Neural progenitor cell (in vitro differentiated cells): ENCODE results near the gene SLC15A4. TPM values are rescaled to one million over a fixed set of nuclear protein-coding genes. Genes with fewer than 3 reads are reported as not detected.

Experiments used
- DNase-seq: peaks from one replicate; pipeline ENCODE4 v3.0.0-alpha.2; 2016; ENCODE audit warnings: low spot score
- H2AFZ ChIP-seq: fragments of 200-600 bp; sonication (generic); replicated peaks from 2 replicates; pipeline ENCODE4 v1.6.1; 2016; ENCODE audit warnings: antibody characterized with exemption
- H3F3A ChIP-seq: fragments of 200-600 bp; sonication (generic); 2 replicates; pipeline ENCODE4 v1.6.1; 2016; ENCODE audit warnings: antibody characterized with exemption, low read depth
- H3K27ac ChIP-seq: fragments of 200-600 bp; sonication (generic); 2 replicates; pipeline ENCODE4 v1.5.1; 2016; ENCODE audit warnings: mild to moderate bottlenecking
- H3K27me3 ChIP-seq: fragments of 200-600 bp; sonication (generic); 2 replicates; pipeline ENCODE4 v1.6.1; 2016; ENCODE audit warnings: mild to moderate bottlenecking, moderate library complexity
- H3K36me3 ChIP-seq: fragments of 200-600 bp; sonication (generic); 2 replicates; pipeline ENCODE4 v1.5.1; 2016
- H3K4me1 ChIP-seq: fragments of 200-600 bp; sonication (generic); 2 replicates; pipeline ENCODE4 v1.6.1; 2016; ENCODE audit warnings: mixed run types
- H3K4me2 ChIP-seq: fragments of 200-600 bp; sonication (generic); 2 replicates; pipeline ENCODE4 v1.6.1; 2016
- H3K4me3 ChIP-seq: fragments of 200-600 bp; sonication (generic); 2 replicates; pipeline ENCODE4 v1.5.1; 2016
- H3K79me2 ChIP-seq: fragments of 200-600 bp; sonication (generic); 2 replicates; pipeline ENCODE4 v1.6.1; 2016; ENCODE audit warnings: low read depth
- H3K9ac ChIP-seq: fragments of 200-600 bp; sonication (generic); 2 replicates; pipeline ENCODE4 v1.6.1; 2016
- H3K9me3 ChIP-seq: fragments of 200-600 bp; sonication (generic); 2 replicates; pipeline ENCODE4 v1.5.1; 2016; ENCODE audit warnings: low read depth
- H4K20me1 ChIP-seq: fragments of 200-600 bp; sonication (generic); 2 replicates; pipeline ENCODE4 v1.6.1; 2016; ENCODE audit warnings: low read depth
- H3K27ac Mint-ChIP-seq: 3 replicates; pipeline ENCODE4 v1.8.0; 2021; ENCODE audit warnings: mixed read lengths
- H3K27me3 Mint-ChIP-seq: 2 replicates; pipeline ENCODE4 v1.8.0; 2022; ENCODE audit warnings: low read depth, mild to moderate bottlenecking, inconsistent platforms, moderate library complexity, mixed read lengths; ENCODE audit not compliant: insufficient read depth
- H3K36me3 Mint-ChIP-seq: 3 replicates; pipeline ENCODE4 v1.8.0; 2021; ENCODE audit warnings: mixed read lengths
- H3K4me1 Mint-ChIP-seq: 3 replicates; pipeline ENCODE4 v1.8.0; 2021; ENCODE audit warnings: mixed read lengths
- H3K4me3 Mint-ChIP-seq: 3 replicates; pipeline ENCODE4 v1.8.0; 2021; ENCODE audit warnings: mild to moderate bottlenecking, moderate library complexity, mixed read lengths
- H3K9me3 Mint-ChIP-seq: 3 replicates; pipeline ENCODE4 v1.8.0; 2020; ENCODE audit warnings: mixed read lengths
- CTCF ChIP-seq: fragments of 200-600 bp; sonication (generic); IDR thresholded peaks from 2 replicates; pipeline ENCODE4 v1.5.1; 2017; ENCODE audit warnings: antibody characterized with exemption, mild to moderate bottlenecking
- EZH2 ChIP-seq: fragments of 200-600 bp; sonication (generic); IDR thresholded peaks from 2 replicates; pipeline ENCODE4 v1.6.1; 2017; ENCODE audit warnings: antibody characterized with exemption, mild to moderate bottlenecking, moderate library complexity
- EZH2phosphoT487 ChIP-seq: fragments of 200-600 bp; sonication (generic); IDR thresholded peaks from 2 replicates; pipeline ENCODE4 v1.6.1; 2017; ENCODE audit warnings: antibody characterized with exemption
- total RNA-seq: library from RNA; depleted of rRNA; stranded (reverse); fragments of >200 nt; gene quantifications from 2 replicates; pipeline ENCODE4 v1.2.3, GENCODE V29; 2015; ENCODE audit warnings: low replicate concordance

SLC15A4 gene
- total RNA-seq, 1 donor from 2014 or later: 42.3 TPM

- H3K9ac ChIP-seq: no peak overlapping the region
- peaks cover 40% of the 10 kb centered on the region for H3K4me1 ChIP-seq
- H3K79me2 ChIP-seq: peaks cover 99% of the 10 kb centered on the region
- no peak for TF ChIP-seq EZH2
- no peak for TF ChIP-seq EZH2phosphoT487
- no peak for TF ChIP-seq CTCF
- Mint-ChIP-seq H3K4me1 (peaks cover 36% of the 10 kb centered on the region), H3K27me3 (peaks cover 3% of the 10 kb centered on the region), H3K27ac (no peak overlapping the region), H3K9me3 (no peaks in the 10 kb centered on the region), H3K36me3 (peaks cover 36% of the 10 kb centered on the region), H3K4me3 (no peak overlapping the region)
- no peak overlapping the region for H3K27ac ChIP-seq
- peaks cover 3% of the 10 kb centered on the region for H3K36me3 ChIP-seq
- no peak overlapping the region for H2AFZ ChIP-seq
- no peak overlapping the region for H3K4me3 ChIP-seq
- no peak overlapping the region for H3K4me2 ChIP-seq
- no peaks in the 10 kb centered on the region for H3K9me3 ChIP-seq
- peaks cover 72% of the 10 kb centered on the region for H4K20me1 ChIP-seq
- H3K27me3 ChIP-seq: no peaks in the 10 kb centered on the region
- H3F3A ChIP-seq: peaks cover 17% of the 10 kb centered on the region
- no peak for DNase-seq
These were observed 9.1 kb downstream of the SLC15A4 start for GRCh38 chr12:128814411-128815261.

- TF ChIP-seq EZH2phosphoT487: no peak
- TF ChIP-seq EZH2: no peak
- TF ChIP-seq CTCF: no peak
- H3K36me3 ChIP-seq: peaks cover 8% of the 10 kb centered on the region
- H3K79me2 ChIP-seq: peaks cover 99% of the 10 kb centered on the region
- no peak overlapping the region for H3K9ac ChIP-seq
- Mint-ChIP-seq H3K36me3 (peaks cover 35% of the 10 kb centered on the region), H3K27ac (no peak overlapping the region), H3K9me3 (no peaks in the 10 kb centered on the region), H3K4me3 (no peak overlapping the region), H3K27me3 (peaks cover 3% of the 10 kb centered on the region), H3K4me1 (peaks cover 31% of the 10 kb centered on the region)
- peaks cover 32% of the 10 kb centered on the region for H3K4me1 ChIP-seq
- no peaks in the 10 kb centered on the region for H3K27me3 ChIP-seq
- no peak overlapping the region for H3K4me2 ChIP-seq
- H3K4me3 ChIP-seq: no peak overlapping the region
- H3K9me3 ChIP-seq: no peaks in the 10 kb centered on the region
- no peak overlapping the region for H2AFZ ChIP-seq
- DNase-seq: no peak
- peaks cover 14% of the 10 kb centered on the region for H3F3A ChIP-seq
- H3K27ac ChIP-seq: no peak overlapping the region
- peaks cover 70% of the 10 kb centered on the region for H4K20me1 ChIP-seq
These were observed 9.9 kb downstream of the SLC15A4 start for GRCh38 chr12:128813883-128814282.

GRCh38 chr12:128813392-128813791, 10.4 kb downstream of the SLC15A4 start:
- H3K9me3 ChIP-seq: no peaks in the 10 kb centered on the region
- no peak for DNase-seq
- no peak overlapping the region for H3K27ac ChIP-seq
- no peak overlapping the region for H3K4me3 ChIP-seq
- Mint-ChIP-seq H3K4me1 (peaks cover 28% of the 10 kb centered on the region), H3K4me3 (no peak overlapping the region), H3K36me3 (peaks cover 38% of the 10 kb centered on the region), H3K9me3 (no peaks in the 10 kb centered on the region), H3K27me3 (peaks cover 3% of the 10 kb centered on the region), H3K27ac (no peak overlapping the region)
- peaks cover 8% of the 10 kb centered on the region for H3K36me3 ChIP-seq
- H3K79me2 ChIP-seq: peaks cover 98% of the 10 kb centered on the region
- H3F3A ChIP-seq: peaks cover 14% of the 10 kb centered on the region
- no peak overlapping the region for H2AFZ ChIP-seq
- no peak overlapping the region for H3K4me2 ChIP-seq
- H3K4me1 ChIP-seq: peaks cover 28% of the 10 kb centered on the region
- peaks cover 70% of the 10 kb centered on the region for H4K20me1 ChIP-seq
- H3K9ac ChIP-seq: no peak overlapping the region
- TF ChIP-seq EZH2 (no peak), EZH2phosphoT487 (no peak), CTCF (no peak)
- no peaks in the 10 kb centered on the region for H3K27me3 ChIP-seq
